Measurements from ENCODE around the gene PPP4R3A. TPM values are rescaled to one million over a fixed set of nuclear protein-coding genes. Genes with fewer than 3 reads are reported as not detected.

PPP4R3A gene
- 102 and 103 TPM in 2 replicates for polyA plus RNA-seq (2013)

DNA sequence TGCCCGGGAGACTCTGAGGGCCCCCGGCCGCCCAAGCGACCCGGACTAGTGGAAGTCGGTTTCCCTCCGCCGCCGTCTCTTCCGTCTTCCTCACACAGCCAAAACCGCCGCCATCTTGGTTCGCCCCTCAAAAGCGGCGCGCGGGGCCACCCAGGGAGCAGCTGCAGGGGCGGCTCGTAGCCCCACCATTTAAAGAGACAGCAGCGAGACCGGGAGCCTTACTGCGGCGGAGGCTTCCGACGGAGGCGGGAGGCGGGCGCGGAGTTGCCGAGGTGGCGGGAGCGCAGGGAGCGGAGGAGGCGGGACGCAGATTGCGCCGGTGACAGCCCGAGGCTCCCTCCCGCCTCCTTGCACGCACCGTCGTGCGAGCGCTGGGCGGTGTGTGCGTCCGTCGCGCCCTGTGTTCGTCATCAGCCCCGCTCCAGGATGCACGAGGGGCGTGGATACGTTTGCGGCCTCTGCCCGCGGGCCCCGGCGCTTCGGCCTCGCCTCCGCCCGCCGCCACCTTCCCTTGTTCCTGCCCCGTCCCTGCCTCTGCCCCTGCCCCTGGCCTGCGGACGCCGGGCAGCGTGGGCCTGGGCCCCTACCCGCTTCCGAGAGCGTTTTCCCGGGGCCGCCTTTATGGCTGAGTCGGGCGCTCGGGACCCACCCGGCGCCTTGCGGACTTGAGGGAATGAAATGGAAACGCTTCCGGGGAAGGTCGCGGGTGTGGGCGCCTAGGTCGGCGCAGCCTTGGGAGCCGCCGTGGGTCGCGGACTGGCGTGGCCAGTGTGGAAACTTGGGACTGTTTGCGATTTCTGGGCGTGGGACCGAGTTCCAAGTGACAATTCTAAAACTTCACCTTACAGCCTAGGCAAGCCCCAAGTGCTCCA lies at the start of gene PPP4R3A:
PPP4R3A (minus strand) TSS at position 140 of the 872 bp plus-strand sequence. CDS start 663 bp downstream, outside the sequence.
- H3K4ac ChIP-seq (ENCODE audit: low read depth, low read length): peak within 1 kb of the TSS; percentile 100
- peaks cover 0 to 4% of the 10 kb centered on the region in 2 experiments for H3K4me1 ChIP-seq (ENCODE audit: control insufficient read depth in 1 of 2, insufficient read depth in 2 of 2, low read length in 2 of 2)
- H2AFZ ChIP-seq (ENCODE audit: insufficient read depth, low read length, poor library complexity): peak within 1 kb of the TSS; percentile 80
- no peaks in the 10 kb centered on the region for H3K9me3 ChIP-seq (ENCODE audit: insufficient read depth, low read depth, low read length)
- peak within 1 kb of the TSS; percentile 98 for H3K18ac ChIP-seq (ENCODE audit: low read length)
- H3K23ac ChIP-seq (ENCODE audit: low read length): no peak within 1 kb of the TSS
- H2BK120ac ChIP-seq (ENCODE audit: insufficient read depth, low read length, poor library complexity): peak within 1 kb of the TSS; percentile 95
- H3K14ac ChIP-seq (ENCODE audit: low read length): peak within 1 kb of the TSS; percentile 99
- H3K79me2 ChIP-seq (ENCODE audit: control insufficient read depth, insufficient read depth, low read length, poor library complexity): peaks cover 24% of the 10 kb centered on the region
- DNase-seq: peak; percentile 93 to 95
- peak within 1 kb of the TSS; percentile 76 for H3K4me2 ChIP-seq (ENCODE audit: low read length)
- H2BK12ac ChIP-seq (ENCODE audit: low read length): peak within 1 kb of the TSS; percentile 23
- H3K27ac ChIP-seq (ENCODE audit: low read depth, low read length): peak within 1 kb of the TSS; percentile 99
- no CpG with 5 or more reads among the region's 95 CpGs for WGBS (ENCODE audit: extremely low coverage, insufficient coverage, insufficient read length)
- peak within 1 kb of the TSS; percentile 98 for H2BK5ac ChIP-seq (ENCODE audit: low read depth, low read length, poor library complexity)
- peaks cover 4 to 8% of the 10 kb centered on the region in 2 experiments for H3K36me3 ChIP-seq (ENCODE audit: control insufficient read depth in 1 of 2, insufficient read depth in 2 of 2, low read length in 2 of 2)
- peaks cover 20% of the 10 kb centered on the region for H3K79me1 ChIP-seq (ENCODE audit: low read length)
- peak within 1 kb of the TSS; percentile 96 for H3K9ac ChIP-seq (ENCODE audit: low read length)
- peak within 1 kb of the TSS; percentile 98 for H4K91ac ChIP-seq (ENCODE audit: low read depth, low read length)
- H4K8ac ChIP-seq (ENCODE audit: low read depth, low read length): peak within 1 kb of the TSS; percentile 99
- H3K27me3 ChIP-seq (ENCODE audit: insufficient read depth, low read length): no peaks in the 10 kb centered on the region
- H4K12ac ChIP-seq (ENCODE audit: low read depth, low read length): peak within 1 kb of the TSS; percentile 89
- H2AK5ac ChIP-seq (ENCODE audit: low read length): peak within 1 kb of the TSS; percentile 99
- H3K4me3 ChIP-seq (ENCODE audit: low read depth, low read length): peak within 1 kb of the TSS; percentile 99

DNA sequence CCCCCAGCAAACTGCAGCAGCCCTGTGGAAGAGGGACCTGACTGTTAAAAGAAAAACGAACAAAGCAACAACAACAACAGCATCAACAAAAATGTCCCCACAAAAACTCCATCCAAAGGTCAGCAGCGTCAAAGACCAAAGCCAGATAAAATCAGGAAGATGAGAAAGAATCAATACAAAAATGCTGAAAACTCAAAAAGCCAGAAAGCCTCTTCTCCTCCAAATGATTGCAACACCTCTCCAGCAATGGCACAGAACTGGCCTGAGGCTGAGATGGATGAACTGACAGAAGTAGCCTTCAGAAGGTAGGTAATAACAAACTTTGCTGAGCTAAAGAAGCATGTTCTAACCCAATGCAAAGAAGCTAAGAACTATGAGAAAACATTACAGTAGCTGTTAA lies 45.4 kb upstream of the PPP4R3A start:
- Histone ChIP-seq H4K91ac (ENCODE audit: low read depth, low read length) (no peak overlapping the region), H3K27ac (ENCODE audit: low read depth, low read length) (peak overlapping the region; percentile 49), H2BK120ac (ENCODE audit: insufficient read depth, low read length, poor library complexity) (no peak overlapping the region), H2BK5ac (ENCODE audit: low read depth, low read length, poor library complexity) (no peak overlapping the region), H3K9me3 (ENCODE audit: insufficient read depth, low read depth, low read length) (no peaks in the 10 kb centered on the region), H4K12ac (ENCODE audit: low read depth, low read length) (no peak overlapping the region), H4K8ac (ENCODE audit: low read depth, low read length) (no peak overlapping the region), H3K9ac (ENCODE audit: low read length) (no peak overlapping the region), H3K79me1 (ENCODE audit: low read length) (no peaks in the 10 kb centered on the region), H2BK12ac (ENCODE audit: low read length) (no peak overlapping the region), H3K4ac (ENCODE audit: low read depth, low read length) (no peak overlapping the region), H3K4me2 (ENCODE audit: low read length) (no peak overlapping the region), H3K14ac (ENCODE audit: low read length) (no peak overlapping the region), H2AFZ (ENCODE audit: insufficient read depth, low read length, poor library complexity) (no peak overlapping the region), H3K79me2 (ENCODE audit: control insufficient read depth, insufficient read depth, low read length, poor library complexity) (no peaks in the 10 kb centered on the region), H3K36me3 (ENCODE audit: control insufficient read depth in 1 of 2, insufficient read depth in 2 of 2, low read length in 2 of 2) (no peaks in the 10 kb centered on the region), H3K4me1 (ENCODE audit: control insufficient read depth in 1 of 2, insufficient read depth in 2 of 2, low read length in 2 of 2) (peaks cover 6 to 8% of the 10 kb centered on the region in 2 experiments), H3K27me3 (ENCODE audit: insufficient read depth, low read length) (no peaks in the 10 kb centered on the region), H3K23ac (ENCODE audit: low read length) (no peak overlapping the region), H3K18ac (ENCODE audit: low read length) (no peak overlapping the region), H3K4me3 (ENCODE audit: low read depth, low read length) (no peak overlapping the region), H2AK5ac (ENCODE audit: low read length) (no peak overlapping the region)
- WGBS (ENCODE audit: extremely low coverage, insufficient coverage, insufficient read length): no CpG with 5 or more reads among the region's 2 CpGs
- peak; percentile 24 to 71 for DNase-seq

DNA sequence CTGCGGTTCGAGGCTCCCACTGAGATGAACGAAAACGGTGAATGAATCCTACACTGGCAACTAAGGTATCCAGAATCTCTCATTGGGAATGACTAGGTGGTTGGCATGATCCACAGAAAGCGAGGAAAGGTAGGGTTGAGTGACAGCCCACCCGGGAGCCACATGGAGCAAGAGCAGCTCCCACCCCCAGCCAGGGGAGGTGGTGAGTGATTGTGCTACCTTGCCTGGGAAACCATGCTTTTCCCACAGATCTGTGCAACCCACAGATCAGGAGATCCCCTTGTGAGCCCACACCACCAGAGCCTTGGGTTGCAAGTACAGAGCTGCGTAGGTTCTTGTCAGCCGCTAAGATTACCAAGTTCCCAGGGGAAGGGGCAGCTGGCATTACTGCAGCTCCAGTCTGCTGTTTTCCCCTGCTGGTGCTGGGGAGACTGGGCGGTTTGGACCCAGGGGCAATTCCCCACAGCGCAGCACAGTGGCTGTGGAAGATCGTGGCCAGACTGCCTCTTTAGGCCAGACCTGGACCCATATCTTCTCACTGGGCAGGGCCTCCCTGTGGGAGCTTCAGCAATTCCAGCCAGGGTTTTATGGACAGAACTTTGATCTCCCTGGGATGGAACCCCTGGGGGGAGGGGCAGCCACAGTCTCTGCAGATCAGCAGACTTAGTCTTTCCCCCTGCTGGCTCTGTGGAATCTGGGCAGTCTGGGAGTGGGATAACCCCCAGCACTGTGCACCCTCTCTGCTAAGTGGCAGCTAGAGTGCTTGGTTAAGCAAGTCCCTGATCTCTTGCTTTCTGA lies 44.6 kb upstream of the PPP4R3A start:
- H3K9me3 ChIP-seq (ENCODE audit: insufficient read depth, low read depth, low read length): no peaks in the 10 kb centered on the region
- H2BK12ac ChIP-seq (ENCODE audit: low read length): no peak overlapping the region
- no peak overlapping the region for H4K91ac ChIP-seq (ENCODE audit: low read depth, low read length)
- H3K79me2 ChIP-seq (ENCODE audit: control insufficient read depth, insufficient read depth, low read length, poor library complexity): no peaks in the 10 kb centered on the region
- no peak overlapping the region for H3K9ac ChIP-seq (ENCODE audit: low read length)
- no peak overlapping the region for H2BK120ac ChIP-seq (ENCODE audit: insufficient read depth, low read length, poor library complexity)
- no peak overlapping the region for H3K14ac ChIP-seq (ENCODE audit: low read length)
- H4K8ac ChIP-seq (ENCODE audit: low read depth, low read length): no peak overlapping the region
- WGBS (ENCODE audit: extremely low coverage, insufficient coverage, insufficient read length): no CpG with 5 or more reads among the region's 11 CpGs
- H2AFZ ChIP-seq (ENCODE audit: insufficient read depth, low read length, poor library complexity): no peak overlapping the region
- H3K4me1 ChIP-seq (ENCODE audit: control insufficient read depth in 1 of 2, insufficient read depth in 2 of 2, low read length in 2 of 2): peaks cover 6 to 8% of the 10 kb centered on the region in 2 experiments
- no peak for DNase-seq
- no peak overlapping the region for H2AK5ac ChIP-seq (ENCODE audit: low read length)
- no peak overlapping the region for H3K4me3 ChIP-seq (ENCODE audit: low read depth, low read length)
- no peak overlapping the region for H3K4me2 ChIP-seq (ENCODE audit: low read length)
- H2BK5ac ChIP-seq (ENCODE audit: low read depth, low read length, poor library complexity): no peak overlapping the region
- H3K27ac ChIP-seq (ENCODE audit: low read depth, low read length): peak overlapping the region; percentile 49
- H3K23ac ChIP-seq (ENCODE audit: low read length): no peak overlapping the region
- no peaks in the 10 kb centered on the region for H3K36me3 ChIP-seq (ENCODE audit: control insufficient read depth in 1 of 2, insufficient read depth in 2 of 2, low read length in 2 of 2)
- no peak overlapping the region for H3K4ac ChIP-seq (ENCODE audit: low read depth, low read length)
- no peaks in the 10 kb centered on the region for H3K79me1 ChIP-seq (ENCODE audit: low read length)
- H3K18ac ChIP-seq (ENCODE audit: low read length): no peak overlapping the region
- no peaks in the 10 kb centered on the region for H3K27me3 ChIP-seq (ENCODE audit: insufficient read depth, low read length)
- H4K12ac ChIP-seq (ENCODE audit: low read depth, low read length): no peak overlapping the region

DNA sequence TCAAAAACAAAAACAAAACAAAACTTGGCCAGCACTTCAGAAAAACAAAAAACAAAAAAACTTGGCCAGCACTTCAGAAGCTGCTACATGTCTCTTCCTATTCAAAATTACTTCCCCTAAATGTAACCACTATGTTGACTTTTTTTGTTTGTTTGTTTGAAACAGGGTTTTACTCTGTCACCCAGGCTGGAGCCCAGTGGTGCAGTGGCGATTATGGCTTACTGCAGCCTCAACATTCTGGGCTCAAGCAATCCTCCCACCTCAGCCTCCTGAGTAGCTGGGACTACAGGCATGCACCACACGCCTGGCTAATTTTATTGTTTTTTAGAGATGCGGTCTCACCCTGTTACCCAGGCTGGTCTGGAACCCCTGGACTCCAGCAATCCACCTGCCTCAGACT lies 38.0 kb upstream of the PPP4R3A start:
- no CpG with 5 or more reads among the region's 3 CpGs for WGBS (ENCODE audit: extremely low coverage, insufficient coverage, insufficient read length)
- H3K9ac ChIP-seq (ENCODE audit: low read length): no peak overlapping the region
- no peaks in the 10 kb centered on the region for H3K27me3 ChIP-seq (ENCODE audit: insufficient read depth, low read length)

More for the DNA sequence above, 38.0 kb upstream of the PPP4R3A start:
- Histone ChIP-seq H4K91ac (ENCODE audit: low read depth, low read length) (no peak overlapping the region), H3K79me2 (ENCODE audit: control insufficient read depth, insufficient read depth, low read length, poor library complexity) (no peaks in the 10 kb centered on the region), H2AFZ (ENCODE audit: insufficient read depth, low read length, poor library complexity) (no peak overlapping the region), H3K36me3 (ENCODE audit: control insufficient read depth in 1 of 2, insufficient read depth in 2 of 2, low read length in 2 of 2) (no peaks in the 10 kb centered on the region), H3K4me1 (ENCODE audit: control insufficient read depth in 1 of 2, insufficient read depth in 2 of 2, low read length in 2 of 2) (no peaks in the 10 kb centered on the region), H4K8ac (ENCODE audit: low read depth, low read length) (no peak overlapping the region), H3K4me2 (ENCODE audit: low read length) (no peak overlapping the region), H3K27ac (ENCODE audit: low read depth, low read length) (no peak overlapping the region), H3K14ac (ENCODE audit: low read length) (no peak overlapping the region), H3K18ac (ENCODE audit: low read length) (no peak overlapping the region), H3K23ac (ENCODE audit: low read length) (no peak overlapping the region), H2AK5ac (ENCODE audit: low read length) (no peak overlapping the region), H3K4ac (ENCODE audit: low read depth, low read length) (no peak overlapping the region), H2BK12ac (ENCODE audit: low read length) (no peak overlapping the region), H3K9me3 (ENCODE audit: insufficient read depth, low read depth, low read length) (no peaks in the 10 kb centered on the region), H2BK5ac (ENCODE audit: low read depth, low read length, poor library complexity) (no peak overlapping the region), H4K12ac (ENCODE audit: low read depth, low read length) (no peak overlapping the region), H2BK120ac (ENCODE audit: insufficient read depth, low read length, poor library complexity) (no peak overlapping the region), H3K79me1 (ENCODE audit: low read length) (no peaks in the 10 kb centered on the region), H3K4me3 (ENCODE audit: low read depth, low read length) (no peak overlapping the region)
- no peak for DNase-seq
